Measurements from ENCODE around the gene ANKRD26.
"Not testable (repeated sequence)": the region's sequence is repeated elsewhere in the genome, so short reads cannot be mapped to it uniquely, and the experiment has no call there.

ANKRD26 gene

GRCh38 chr10:27099916-27100812, at the start of gene ANKRD26:
Gene ANKRD26 (minus strand): TSS chr10:27100494. CDS start chr10:27100326, 168 bp downstream.
- DNase-seq (ENCODE audit: low read depth in 2 of 2): peak; percentile 84 to 90

GRCh38 chr10:27147701-27148100, 47.4 kb upstream of the ANKRD26 start:
- DNase-seq (ENCODE audit: low read depth in 2 of 2): no peak

- DNase-seq (ENCODE audit: low read depth in 2 of 2): no peak
Measured at GRCh38 chr10:27145937-27146336, 45.6 kb upstream of the ANKRD26 start.

GRCh38 chr10:27143686-27144085, 43.4 kb upstream of the ANKRD26 start:
- no peak for DNase-seq (ENCODE audit: low read depth in 2 of 2)

- no peak for DNase-seq (ENCODE audit: low read depth in 2 of 2)
Measured at GRCh38 chr10:27138277-27138676, 38.0 kb upstream of the ANKRD26 start.

- DNase-seq (ENCODE audit: low read depth in 2 of 2): no peak
Measured at GRCh38 chr10:27134371-27134770, 34.1 kb upstream of the ANKRD26 start.

- no peak for DNase-seq (ENCODE audit: low read depth in 2 of 2)
Measured at GRCh38 chr10:27108165-27108564, 7.9 kb upstream of the ANKRD26 start.

- no peak for DNase-seq (ENCODE audit: low read depth in 2 of 2)
Measured at GRCh38 chr10:27104919-27105318, 4.6 kb upstream of the ANKRD26 start.

GRCh38 chr10:27100813-27101347, 586 bp upstream of the ANKRD26 start:
- no peak for DNase-seq (ENCODE audit: low read depth in 2 of 2)

GRCh38 chr10:27099448-27099847, 846 bp downstream of the ANKRD26 start:
- DNase-seq (ENCODE audit: low read depth in 2 of 2): no peak

- DNase-seq (ENCODE audit: low read depth in 2 of 2): no peak
Measured at GRCh38 chr10:27088119-27089044, 11.9 kb downstream of the ANKRD26 start.

- DNase-seq (ENCODE audit: low read depth in 2 of 2): no peak
Measured at GRCh38 chr10:27072436-27073114, 27.7 kb downstream of the ANKRD26 start.

GRCh38 chr10:27068217-27068891, 31.9 kb downstream of the ANKRD26 start:
- DNase-seq (ENCODE audit: low read depth in 2 of 2): no peak

GRCh38 chr10:27065084-27065483, 35.2 kb downstream of the ANKRD26 start:
- DNase-seq (ENCODE audit: low read depth in 2 of 2): no peak

GRCh38 chr10:27052656-27053055, 47.6 kb downstream of the ANKRD26 start:
- no peak for DNase-seq (ENCODE audit: low read depth in 2 of 2)

- DNase-seq (ENCODE audit: low read depth in 2 of 2): not testable (repeated sequence)
Measured at GRCh38 chr10:27045247-27045646, 55.0 kb downstream of the ANKRD26 start.

GRCh38 chr10:27041196-27041595, 59.1 kb downstream of the ANKRD26 start:
- DNase-seq (ENCODE audit: low read depth in 2 of 2): no peak

- DNase-seq (ENCODE audit: low read depth in 2 of 2): no peak
Measured at GRCh38 chr10:27038168-27038567, 62.1 kb downstream of the ANKRD26 start.

GRCh38 chr10:27035163-27035562, 65.1 kb downstream of the ANKRD26 start:
- no peak for DNase-seq (ENCODE audit: low read depth in 2 of 2)

- no peak for DNase-seq (ENCODE audit: low read depth in 2 of 2)
Measured at GRCh38 chr10:27030060-27030459, 70.2 kb downstream of the ANKRD26 start.

GRCh38 chr10:27022048-27022447, 78.2 kb downstream of the ANKRD26 start:
- no peak for DNase-seq (ENCODE audit: low read depth in 2 of 2)
